H9 (cell line): ENCODE results near the gene NCK1. TPM values are rescaled to one million over a fixed set of nuclear protein-coding genes. Genes with fewer than 3 reads are reported as not detected.

Source experiments
- DNase-seq: peaks from one replicate; pipeline ENCODE4 v3.0.0-alpha.2; 2017
- H2AFZ ChIP-seq: one replicate; pipeline ENCODE4 v1.6.1; 2013; ENCODE audit warnings: mild to moderate bottlenecking, low read length, control low read depth, moderate library complexity
- H2AK5ac ChIP-seq: 2 replicates; pipeline ENCODE4 v1.6.1; 2013; ENCODE audit warnings: low read length, control low read depth, mixed read lengths; ENCODE audit not compliant: insufficient read length
- H2BK120ac ChIP-seq: one replicate; pipeline ENCODE4 v1.6.1; 2013; ENCODE audit warnings: low read depth, mild to moderate bottlenecking, low read length, control low read depth, inconsistent platforms; ENCODE audit not compliant: poor library complexity, severe bottlenecking
- H2BK12ac ChIP-seq: 2 replicates; pipeline ENCODE4 v1.6.1; 2013; ENCODE audit warnings: low read length, control low read depth, mixed read lengths, low read depth; ENCODE audit not compliant: insufficient read length
- H2BK15ac ChIP-seq: 2 replicates; pipeline ENCODE4 v1.6.1; 2013; ENCODE audit warnings: low read depth, low read length, control low read depth
- H2BK20ac ChIP-seq: one replicate; pipeline ENCODE4 v1.6.1; 2013; ENCODE audit warnings: low read depth, mild to moderate bottlenecking, low read length, control low read depth, inconsistent platforms; ENCODE audit not compliant: poor library complexity, severe bottlenecking
- H2BK5ac ChIP-seq: 2 replicates; pipeline ENCODE4 v1.6.1; 2013; ENCODE audit warnings: low read length, control low read depth, mixed read lengths; ENCODE audit not compliant: insufficient read length
- H3K14ac ChIP-seq: 2 replicates; pipeline ENCODE4 v1.6.1; 2013; ENCODE audit warnings: low read length, control low read depth; ENCODE audit not compliant: insufficient read depth
- H3K18ac ChIP-seq: 2 replicates; pipeline ENCODE4 v1.6.1; 2013; ENCODE audit warnings: low read depth, mild to moderate bottlenecking, mixed read lengths, low read length, control low read depth; ENCODE audit not compliant: insufficient read length
- H3K23ac ChIP-seq: 2 replicates; pipeline ENCODE4 v1.6.1; 2013; ENCODE audit warnings: low read length, control low read depth, mixed read lengths, low read depth; ENCODE audit not compliant: insufficient read length
- H3K23me2 ChIP-seq: 2 replicates; pipeline ENCODE4 v1.6.1; 2013; ENCODE audit warnings: low read depth, mild to moderate bottlenecking, mixed read lengths, low read length, control low read depth; ENCODE audit not compliant: insufficient read length, poor library complexity, severe bottlenecking
- H3K27ac ChIP-seq: 2 replicates; pipeline ENCODE4 v1.5.1; 2013; ENCODE audit warnings: low read length, control low read depth, mixed read lengths, low read depth; ENCODE audit not compliant: insufficient read length
- H3K27me3 ChIP-seq: 2 replicates; pipeline ENCODE4 v1.6.1; 2013; ENCODE audit warnings: low read length, control low read depth, inconsistent platforms; ENCODE audit not compliant: insufficient read depth
- H3K4ac ChIP-seq: 2 replicates; pipeline ENCODE4 v1.6.1; 2013; ENCODE audit warnings: low read depth, mild to moderate bottlenecking, control low read depth, inconsistent platforms, low read length, moderate library complexity
- H3K4me1 ChIP-seq: 2 replicates; pipeline ENCODE4 v1.6.1; 2013; ENCODE audit warnings: low read length, control low read depth, inconsistent platforms; ENCODE audit not compliant: insufficient read depth
- H3K4me2 ChIP-seq: 2 replicates; pipeline ENCODE4 v1.6.1; 2013; ENCODE audit warnings: low read length, control low read depth, mixed read lengths; ENCODE audit not compliant: insufficient read length, insufficient read depth
- H3K56ac ChIP-seq: 2 replicates; pipeline ENCODE4 v1.6.1; 2013; ENCODE audit warnings: low read depth, mild to moderate bottlenecking, mixed read lengths, low read length, control low read depth; ENCODE audit not compliant: insufficient read length
- H3K79me1 ChIP-seq: 2 replicates; pipeline ENCODE4 v1.6.1; 2013; ENCODE audit warnings: low read depth, mild to moderate bottlenecking, moderate library complexity, low read length, control low read depth, inconsistent platforms; ENCODE audit not compliant: insufficient read depth, poor library complexity, severe bottlenecking
- H3K79me2 ChIP-seq: 2 replicates; pipeline ENCODE4 v1.6.1; 2013; ENCODE audit warnings: low read length, control low read depth, inconsistent platforms; ENCODE audit not compliant: insufficient read depth
- H3K9ac ChIP-seq: 2 replicates; pipeline ENCODE4 v1.6.1; 2013; ENCODE audit warnings: low read length, control low read depth, mixed read lengths; ENCODE audit not compliant: insufficient read length; ENCODE audit errors: extremely low read depth
- H3K9me3 ChIP-seq: one replicate; pipeline ENCODE4 v1.6.1; 2013; ENCODE audit warnings: low read depth, low read length, inconsistent platforms; ENCODE audit not compliant: control insufficient read depth
- H3T11ph ChIP-seq: one replicate; pipeline ENCODE4 v1.6.1; 2013; ENCODE audit warnings: mild to moderate bottlenecking, low read length, control low read depth, inconsistent platforms
- H4K20me1 ChIP-seq: one replicate; pipeline ENCODE4 v1.6.1; 2013; ENCODE audit not compliant: control insufficient read depth, insufficient read length, insufficient read depth
- H4K5ac ChIP-seq: 2 replicates; pipeline ENCODE4 v1.6.1; 2013; ENCODE audit warnings: low read depth, mild to moderate bottlenecking, mixed read lengths, low read length, control low read depth; ENCODE audit not compliant: insufficient read length
- H4K8ac ChIP-seq: replicated peaks from 2 replicates; pipeline ENCODE4 v1.6.1; 2013; ENCODE audit warnings: low read length, control low read depth, mixed read lengths, low read depth; ENCODE audit not compliant: insufficient read length
- H4K91ac ChIP-seq: 2 replicates; pipeline ENCODE4 v1.6.1; 2013; ENCODE audit warnings: low read depth, mild to moderate bottlenecking, moderate library complexity, mixed read lengths, low read length, control low read depth; ENCODE audit not compliant: insufficient read length
- H3K27ac Mint-ChIP-seq, 3 experiments: 2 replicates in 2 of 3; 3 replicates in 1 of 3; pipeline ENCODE4 v1.8.0; 2020 to 2021; ENCODE audit warnings: mixed read lengths in 3 of 3, mild to moderate bottlenecking in 1 of 3, moderate library complexity in 1 of 3
- H3K27me3 Mint-ChIP-seq: 2 replicates; pipeline ENCODE4 v1.8.0; 2021; ENCODE audit warnings: low read depth, mild to moderate bottlenecking, moderate library complexity, mixed read lengths
- H3K36me3 Mint-ChIP-seq, 3 experiments: 2 replicates in 2 of 3; 3 replicates in 1 of 3; pipeline ENCODE4 v1.8.0; 2020 to 2021; ENCODE audit warnings: low read depth in 3 of 3, mixed read lengths in 3 of 3; ENCODE audit not compliant: insufficient read depth in 1 of 3
- H3K4me1 Mint-ChIP-seq, 2 experiments: 2 replicates each; pipeline ENCODE4 v1.8.0; 2020; ENCODE audit warnings: mixed read lengths in 2 of 2
- H3K4me3 Mint-ChIP-seq, 2 experiments: 2 replicates in 1 of 2; 3 replicates in 1 of 2; pipeline ENCODE4 v1.8.0; 2020 to 2021; ENCODE audit warnings: mild to moderate bottlenecking in 2 of 2, mixed read lengths in 2 of 2, moderate library complexity in 1 of 2
- H3K9me3 Mint-ChIP-seq, 2 experiments: 2 replicates in 1 of 2; 3 replicates in 1 of 2; pipeline ENCODE4 v1.8.0; 2020; ENCODE audit warnings: mild to moderate bottlenecking in 2 of 2, mixed read lengths in 2 of 2, moderate library complexity in 1 of 2
- WGBS: extraction: QIAGEN DNeasy Blood & Tissue Kit; methylation state at CpG from one replicate; pipeline ENCODE4 v1.1.7; 2013; ENCODE audit warnings: missing lambda C conversion rate, low lambda C conversion rate, mixed read lengths; ENCODE audit not compliant: insufficient read length; ENCODE audit errors: extremely low coverage; 5-methylcytosine and 5-hydroxymethylcytosine counted together
- total RNA-seq: library from RNA; stranded (reverse); gene quantifications from 2 replicates; pipeline ENCODE4 v1.2.1, GENCODE V29; 2021
- TF ChIP-seq, protein P1 (sequence below): fragments of 200-600 bp; sonication (generic); conservative IDR thresholded peaks from 3 replicates; pipeline ENCODE4 v1.8.0; 2021; ENCODE audit warnings: antibody characterized with exemption, mild to moderate bottlenecking

The NCK1 gene
- total RNA-seq, 1 experiment from 2014 or later: 26.4 TPM

DNA sequence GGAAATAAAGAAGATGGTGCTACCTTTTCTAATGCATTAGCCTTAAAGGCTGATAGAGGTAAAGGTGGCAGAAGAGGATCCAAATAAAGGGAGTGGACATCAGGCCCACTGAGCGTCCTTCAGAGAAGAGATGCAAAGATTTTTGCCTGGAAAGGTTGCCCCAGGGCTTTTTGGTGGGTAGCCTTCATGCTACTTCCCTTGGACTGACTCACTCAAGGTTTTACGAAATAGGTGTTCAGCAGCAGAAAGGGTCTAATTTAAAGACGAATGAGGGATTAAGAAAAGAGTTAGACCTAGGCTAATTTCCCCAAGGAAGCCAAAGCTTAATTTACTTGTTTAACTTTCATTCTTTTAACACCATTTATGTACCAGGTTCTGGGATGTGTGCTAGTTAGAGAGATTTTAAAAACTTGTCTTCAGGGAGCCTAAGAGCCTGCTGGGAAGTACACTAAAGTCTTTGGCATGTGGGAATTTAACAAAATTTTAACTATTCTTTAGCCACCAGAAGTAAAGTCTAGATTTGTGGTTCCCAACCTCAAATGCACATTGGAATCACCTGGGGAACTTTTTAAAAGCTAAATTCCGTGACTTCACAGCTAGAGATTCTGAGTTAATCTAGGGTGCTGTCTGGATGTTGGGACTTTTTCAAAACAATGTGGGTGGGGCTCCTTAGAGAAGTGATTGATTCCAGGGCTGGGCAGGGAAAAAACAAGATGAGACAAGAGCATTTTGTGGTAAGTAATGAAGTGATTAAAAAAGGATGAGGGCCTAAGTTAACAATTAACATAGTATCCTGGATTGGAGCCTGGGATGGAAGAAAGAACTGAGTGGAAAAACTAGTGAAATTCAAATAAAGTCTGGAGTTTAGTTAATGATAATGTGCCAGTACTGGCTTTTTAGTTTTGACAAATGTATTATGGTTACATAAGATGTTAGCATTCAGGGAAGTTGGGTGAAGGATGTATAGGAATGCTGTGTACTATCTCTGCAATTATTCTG is 99.1 kb downstream of the NCK1 start:
- H3T11ph ChIP-seq: no peak overlapping the region
- H3K79me1 ChIP-seq: no peaks in the 10 kb centered on the region
- H2BK20ac ChIP-seq: no peak overlapping the region
- no peaks in the 10 kb centered on the region; a peak in 1 of 7 replicates for H3K36me3 Mint-ChIP-seq
- no peak overlapping the region for H3K18ac ChIP-seq
- no peak overlapping the region for H3K4ac ChIP-seq
- H2BK12ac ChIP-seq: no peak overlapping the region
- no peaks in the 10 kb centered on the region for H3K27me3 ChIP-seq
- H3K4me2 ChIP-seq: no peak overlapping the region
- DNase-seq: no peak
- no peak overlapping the region for H3K27ac ChIP-seq
- H3K14ac ChIP-seq: no peak overlapping the region
- no peak overlapping the region for H2BK15ac ChIP-seq
- H2AK5ac ChIP-seq: no peak overlapping the region
- peaks cover 15 to 18% of the 10 kb centered on the region in 2 experiments for H3K4me1 Mint-ChIP-seq
- no peak overlapping the region for H3K23ac ChIP-seq
- no peak overlapping the region for H3K4me3 Mint-ChIP-seq
- H3K23me2 ChIP-seq: no peaks in the 10 kb centered on the region
- H3K27me3 Mint-ChIP-seq: no peaks in the 10 kb centered on the region
- no peaks in the 10 kb centered on the region for H3K4me1 ChIP-seq
- H4K20me1 ChIP-seq: no peaks in the 10 kb centered on the region
- no peak overlapping the region for H3K56ac ChIP-seq
- peak overlapping the region in 1 of 3 experiments; percentile 44; a peak in 1 of 7 replicates for H3K27ac Mint-ChIP-seq
- WGBS: no CpG with 5 or more reads among the region's 4 CpGs
- TF ChIP-seq, protein P1, sequence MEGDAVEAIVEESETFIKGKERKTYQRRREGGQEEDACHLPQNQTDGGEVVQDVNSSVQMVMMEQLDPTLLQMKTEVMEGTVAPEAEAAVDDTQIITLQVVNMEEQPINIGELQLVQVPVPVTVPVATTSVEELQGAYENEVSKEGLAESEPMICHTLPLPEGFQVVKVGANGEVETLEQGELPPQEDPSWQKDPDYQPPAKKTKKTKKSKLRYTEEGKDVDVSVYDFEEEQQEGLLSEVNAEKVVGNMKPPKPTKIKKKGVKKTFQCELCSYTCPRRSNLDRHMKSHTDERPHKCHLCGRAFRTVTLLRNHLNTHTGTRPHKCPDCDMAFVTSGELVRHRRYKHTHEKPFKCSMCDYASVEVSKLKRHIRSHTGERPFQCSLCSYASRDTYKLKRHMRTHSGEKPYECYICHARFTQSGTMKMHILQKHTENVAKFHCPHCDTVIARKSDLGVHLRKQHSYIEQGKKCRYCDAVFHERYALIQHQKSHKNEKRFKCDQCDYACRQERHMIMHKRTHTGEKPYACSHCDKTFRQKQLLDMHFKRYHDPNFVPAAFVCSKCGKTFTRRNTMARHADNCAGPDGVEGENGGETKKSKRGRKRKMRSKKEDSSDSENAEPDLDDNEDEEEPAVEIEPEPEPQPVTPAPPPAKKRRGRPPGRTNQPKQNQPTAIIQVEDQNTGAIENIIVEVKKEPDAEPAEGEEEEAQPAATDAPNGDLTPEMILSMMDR: no peak
- no peak overlapping the region for H4K5ac ChIP-seq
- no peak overlapping the region for H3K9ac ChIP-seq
- H4K8ac ChIP-seq: no peak overlapping the region
- H4K91ac ChIP-seq: no peak overlapping the region
- H2BK5ac ChIP-seq: no peak overlapping the region
- H3K9me3 Mint-ChIP-seq: peaks cover 0 to 2% of the 10 kb centered on the region in 2 experiments; a peak in 2 of 5 replicates
- no peaks in the 10 kb centered on the region for H3K9me3 ChIP-seq
- H2BK120ac ChIP-seq: no peak overlapping the region
- no peaks in the 10 kb centered on the region for H3K79me2 ChIP-seq
- no peak overlapping the region for H2AFZ ChIP-seq
